ENCODE results near the gene SMPD3. TPM values are rescaled to one million over a fixed set of nuclear protein-coding genes. Genes with fewer than 3 reads are reported as not detected.

Gene SMPD3
- total RNA-seq, 2 experiments from 2014 or later: 4.1 to 4.6 TPM

DNA sequence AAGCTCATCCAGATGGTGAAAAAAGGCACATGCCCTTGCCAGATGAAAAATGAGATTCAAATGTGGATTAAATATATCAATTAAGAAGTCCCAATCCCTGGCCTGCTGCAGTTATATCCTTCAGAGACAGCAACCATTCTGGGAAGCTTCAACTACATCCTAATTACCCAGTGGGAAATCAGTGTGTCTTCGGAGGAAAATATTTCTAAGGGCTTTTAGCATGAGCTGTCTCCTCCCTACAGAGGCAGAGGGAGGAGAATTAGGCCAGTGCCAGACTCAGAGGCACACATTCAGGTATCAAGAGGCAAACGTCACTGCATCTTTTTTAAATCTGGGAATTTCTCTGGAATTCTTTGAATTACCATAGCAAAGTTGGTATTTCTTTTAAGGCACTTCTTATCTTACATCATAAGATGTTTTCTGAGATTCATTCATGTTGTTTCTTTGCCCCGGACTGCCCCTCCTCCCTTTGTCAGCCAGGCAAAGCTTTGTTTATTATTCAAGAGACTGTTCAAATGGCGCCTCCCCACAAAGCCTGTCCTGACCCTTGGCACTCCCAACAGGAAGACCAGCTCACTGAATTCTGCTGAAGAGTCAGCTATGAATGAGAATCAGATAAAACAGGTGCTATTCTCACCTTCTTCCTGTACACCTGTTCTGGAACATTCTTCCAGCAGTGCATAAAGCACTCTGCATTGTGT is 38.3 kb upstream of the SMPD3 start:
- H3K27ac Mint-ChIP-seq: no peak overlapping the region
- peaks cover 6% of the 10 kb centered on the region for H3K27me3 Mint-ChIP-seq
- no peak for DNase-seq
- POLR2A ChIA-PET: no interaction called here
- CTCF ChIA-PET: interaction anchor here (0.8 to 2.3 kb wide), 3 partner anchors 19 to 34 kb away, joined by 3 to 6 read pairs (median 5); no protein-coding TSS in a partner anchor
- H3K4me3 Mint-ChIP-seq: no peak overlapping the region
- no peaks in the 10 kb centered on the region for H3K9me3 Mint-ChIP-seq
- H3K4me1 Mint-ChIP-seq: no peaks in the 10 kb centered on the region
- H3K36me3 Mint-ChIP-seq (ENCODE audit: low read depth): no peaks in the 10 kb centered on the region

DNA sequence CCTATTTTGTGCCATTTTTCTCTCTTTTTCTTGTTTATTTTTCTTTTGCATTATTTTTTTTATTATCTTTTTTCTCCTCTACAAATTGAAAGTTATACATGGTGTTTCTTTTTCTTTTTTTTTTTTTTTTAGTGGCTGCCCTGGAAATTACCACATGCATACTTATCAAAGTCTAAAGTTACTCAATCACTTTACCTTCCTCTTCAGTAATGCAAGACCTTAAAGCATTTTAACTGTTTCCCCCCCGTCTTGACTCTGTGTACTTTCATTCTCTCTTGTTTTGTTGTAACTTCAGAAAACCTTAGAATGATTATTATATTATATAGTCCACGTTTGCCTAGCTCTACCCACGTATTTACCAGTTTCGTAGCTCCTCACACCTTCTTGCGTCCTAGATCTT is 33.3 kb upstream of the SMPD3 start:
- peaks cover 6% of the 10 kb centered on the region for H3K9me3 Mint-ChIP-seq
- no peak for DNase-seq
- H3K4me3 Mint-ChIP-seq: no peak overlapping the region
- ChIA-PET POLR2A (no interaction called here), CTCF (interaction anchor here (0.6 to 3.6 kb wide), 4 partner anchors 11 to 1689 kb away, joined by 3 to 21 read pairs (median 4); no protein-coding TSS in a partner anchor)
- H3K4me1 Mint-ChIP-seq: peaks cover 4% of the 10 kb centered on the region
- H3K27me3 Mint-ChIP-seq: peaks cover 3% of the 10 kb centered on the region
- H3K27ac Mint-ChIP-seq: no peak overlapping the region
- peaks cover 2% of the 10 kb centered on the region for H3K36me3 Mint-ChIP-seq (ENCODE audit: low read depth)

DNA sequence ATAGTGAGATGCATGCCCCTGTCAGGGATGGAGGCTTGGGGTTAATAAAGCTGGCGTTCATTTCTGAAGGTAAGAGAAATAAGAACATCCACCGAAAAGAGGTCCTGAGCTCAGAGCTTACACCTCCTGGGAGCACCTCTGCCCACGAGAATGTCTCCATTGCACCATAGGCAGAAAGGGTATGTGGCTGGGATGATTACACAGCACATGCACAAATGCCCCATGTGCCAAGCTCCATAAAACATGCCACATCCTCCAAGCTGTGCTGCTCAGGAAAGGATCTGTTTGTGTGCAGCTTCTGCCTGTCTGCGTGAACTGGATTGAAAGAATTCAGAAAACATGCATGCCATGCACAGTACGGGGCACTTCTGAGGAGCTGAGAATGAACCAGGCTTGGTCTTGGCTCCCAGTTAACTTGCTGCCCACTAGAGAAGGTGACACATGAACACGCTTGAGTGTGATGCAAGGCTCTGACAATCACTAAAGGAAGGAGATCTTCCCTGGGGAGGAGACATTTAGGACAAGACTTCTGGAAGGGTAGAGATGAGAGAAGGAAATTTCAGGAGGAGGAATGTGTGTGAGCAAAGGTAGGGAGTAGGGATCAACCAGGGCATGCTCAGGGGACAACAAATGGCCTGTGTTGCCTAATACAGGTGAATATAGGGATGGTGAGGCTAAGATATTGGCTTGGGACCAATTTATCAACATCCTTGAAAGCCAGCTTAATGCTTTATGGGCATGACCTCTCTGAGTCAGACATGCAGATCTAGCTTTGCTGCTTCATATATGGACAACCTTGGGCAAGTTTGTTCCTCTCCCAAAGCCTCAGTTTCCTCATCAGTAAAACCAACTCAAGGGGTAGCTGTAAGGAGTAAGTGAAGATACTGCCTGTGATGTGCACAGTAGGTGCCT is 32.0 kb upstream of the SMPD3 start:
- peaks cover 4% of the 10 kb centered on the region for H3K4me1 Mint-ChIP-seq
- H3K27ac Mint-ChIP-seq: no peak overlapping the region
- ChIA-PET CTCF (interaction anchor here (0.8 to 3.6 kb wide), 6 partner anchors 10 to 63 kb away, joined by 3 to 21 read pairs (median 4); no protein-coding TSS in a partner anchor), POLR2A (no interaction called here)
- peaks cover 6% of the 10 kb centered on the region for H3K9me3 Mint-ChIP-seq
- H3K4me3 Mint-ChIP-seq: no peak overlapping the region
- peaks cover 5% of the 10 kb centered on the region for H3K27me3 Mint-ChIP-seq
- no peak for DNase-seq
- peaks cover 2% of the 10 kb centered on the region for H3K36me3 Mint-ChIP-seq (ENCODE audit: low read depth)

DNA sequence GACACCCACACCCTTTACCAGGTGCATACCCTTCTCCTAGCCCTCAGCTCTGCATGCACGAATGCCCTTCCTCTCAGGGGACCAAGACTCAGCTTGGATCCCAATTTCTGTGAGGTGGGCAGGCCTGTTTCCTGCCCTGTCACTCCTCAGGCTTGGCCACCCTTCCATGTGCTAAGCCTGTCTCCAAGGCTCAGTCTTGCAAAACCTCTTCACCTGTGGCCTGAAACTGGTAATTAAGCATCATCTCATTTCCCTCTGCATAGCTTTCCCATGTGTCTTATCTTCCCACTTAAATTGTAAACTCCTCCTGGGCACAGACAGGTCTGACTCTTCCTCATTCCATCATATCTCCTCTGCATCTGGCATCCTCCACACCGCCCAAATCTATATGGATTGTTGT is 31.0 kb upstream of the SMPD3 start:
- Mint-ChIP-seq H3K27me3 (peaks cover 5% of the 10 kb centered on the region), H3K36me3 (ENCODE audit: low read depth) (peaks cover 2% of the 10 kb centered on the region), H3K9me3 (peaks cover 6% of the 10 kb centered on the region), H3K4me3 (no peak overlapping the region), H3K4me1 (peaks cover 4% of the 10 kb centered on the region), H3K27ac (no peak overlapping the region)
- CTCF ChIA-PET: interaction anchor here (1.8 kb wide), 1 partner anchor 41 kb away, joined by 6 read pairs; no protein-coding TSS in a partner anchor
- no peak for DNase-seq
- POLR2A ChIA-PET: no interaction called here

DNA sequence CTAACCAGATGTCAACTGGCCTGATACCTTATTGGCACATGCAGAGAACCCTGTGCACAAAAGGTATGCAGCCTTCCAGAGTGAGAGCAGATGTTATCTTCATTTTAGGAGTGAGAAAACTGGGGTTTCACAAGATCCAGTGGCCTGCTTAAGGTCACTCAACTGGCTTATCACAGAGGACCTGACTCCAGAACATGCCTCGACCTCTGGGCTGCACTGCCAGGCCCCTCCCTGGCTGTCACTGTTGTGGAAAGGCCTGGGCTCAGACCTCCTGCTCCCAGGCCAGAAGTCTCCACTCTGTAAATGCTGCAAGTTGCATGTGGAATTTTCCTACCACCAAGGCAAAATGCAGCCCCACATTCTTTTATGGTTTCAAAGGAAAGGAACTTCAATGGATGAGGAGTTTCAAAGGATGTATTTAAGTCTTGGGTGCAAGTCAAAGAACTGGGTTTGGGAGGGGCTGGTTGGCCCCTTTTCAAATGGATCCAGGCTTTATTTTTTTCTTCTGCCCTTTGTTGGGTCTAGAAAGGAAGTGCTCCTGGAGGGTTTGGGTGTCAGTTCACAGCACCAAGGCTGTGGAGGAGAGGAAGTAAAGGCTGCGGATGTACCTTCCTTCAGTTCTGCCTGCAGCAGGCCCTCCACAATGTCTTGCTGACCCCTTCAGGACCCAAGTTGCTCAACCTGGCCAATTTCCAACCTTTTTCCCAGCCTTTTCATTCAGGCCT is 30.4 kb upstream of the SMPD3 start:
- peaks cover 6% of the 10 kb centered on the region for H3K9me3 Mint-ChIP-seq
- ChIA-PET CTCF (no interaction called here), POLR2A (no interaction called here)
- H3K27me3 Mint-ChIP-seq: peaks cover 5% of the 10 kb centered on the region
- H3K36me3 Mint-ChIP-seq (ENCODE audit: low read depth): peaks cover 2% of the 10 kb centered on the region
- H3K27ac Mint-ChIP-seq: no peak overlapping the region
- H3K4me3 Mint-ChIP-seq: no peak overlapping the region
- no peak for DNase-seq
- H3K4me1 Mint-ChIP-seq: peaks cover 4% of the 10 kb centered on the region

DNA sequence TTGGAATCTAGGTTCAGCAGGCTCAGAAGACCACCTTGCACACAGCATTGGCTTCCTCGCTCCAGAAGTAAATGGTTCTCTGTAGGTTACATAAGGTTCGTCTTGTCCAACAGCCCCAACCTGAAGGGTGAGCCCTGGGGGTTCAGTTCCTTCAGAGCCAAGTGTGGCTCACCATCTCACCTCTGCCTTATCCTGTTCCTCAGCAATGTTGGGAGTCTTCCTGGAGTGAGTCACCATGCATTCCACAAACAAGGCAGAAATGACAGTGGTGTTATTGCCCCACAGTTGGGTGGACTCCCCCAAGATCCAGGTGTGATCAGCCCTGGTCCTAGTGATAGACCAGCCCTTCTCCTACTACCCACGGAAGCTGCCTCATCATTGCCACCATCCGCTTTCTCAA is 26.8 kb upstream of the SMPD3 start:
- H3K27me3 Mint-ChIP-seq: peaks cover 2% of the 10 kb centered on the region
- no peak for DNase-seq
- peaks cover 6% of the 10 kb centered on the region for H3K9me3 Mint-ChIP-seq
- ChIA-PET POLR2A (no interaction called here), CTCF (interaction anchor here (0.6 kb wide), 1 partner anchor 56 kb away, joined by 3 read pairs; no protein-coding TSS in a partner anchor)
- no peak overlapping the region for H3K4me3 Mint-ChIP-seq
- peaks cover 21% of the 10 kb centered on the region for H3K4me1 Mint-ChIP-seq
- H3K36me3 Mint-ChIP-seq (ENCODE audit: low read depth): peaks cover 2% of the 10 kb centered on the region
- H3K27ac Mint-ChIP-seq: no peak overlapping the region

DNA sequence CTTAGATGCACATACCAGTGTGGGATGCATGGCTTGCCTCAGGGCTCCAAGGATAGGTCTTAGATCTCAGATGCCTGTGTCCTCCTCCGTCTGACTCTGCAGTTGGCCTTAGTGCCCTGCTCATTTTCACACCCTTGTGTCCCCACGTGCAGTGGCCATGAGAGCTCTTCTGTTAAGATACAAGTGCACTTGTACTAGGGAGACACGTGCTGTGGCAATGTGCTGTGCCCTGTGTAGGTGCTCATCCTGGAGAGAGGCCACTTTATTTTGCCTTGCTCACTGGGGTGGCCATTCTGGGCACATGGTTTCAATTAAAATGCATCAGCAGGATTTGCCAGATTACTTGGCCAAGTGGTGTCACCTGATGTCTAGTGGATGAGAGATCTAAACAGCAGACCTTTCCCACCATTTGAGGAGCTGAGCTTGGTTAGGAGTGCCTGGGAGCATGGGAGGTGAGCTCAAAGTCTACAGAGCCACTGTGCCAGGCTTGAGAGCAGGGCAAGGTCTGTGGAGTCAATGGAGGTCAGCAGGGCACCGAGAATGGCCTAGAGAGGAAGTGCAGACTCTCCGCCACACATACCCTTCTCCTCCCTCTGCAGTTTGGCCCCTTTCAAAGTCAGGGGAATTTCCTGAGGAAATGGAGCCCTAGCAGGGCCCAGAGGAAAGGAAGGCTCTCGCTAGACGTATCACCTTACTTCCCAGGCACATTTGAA is 25.2 kb upstream of the SMPD3 start:
- Mint-ChIP-seq H3K27me3 (peaks cover 2% of the 10 kb centered on the region), H3K36me3 (ENCODE audit: low read depth) (peaks cover 3% of the 10 kb centered on the region), H3K4me1 (peaks cover 31% of the 10 kb centered on the region), H3K9me3 (peaks cover 6% of the 10 kb centered on the region), H3K27ac (no peak overlapping the region), H3K4me3 (no peak overlapping the region)
- ChIA-PET CTCF (no interaction called here), POLR2A (no interaction called here)
- no peak for DNase-seq

DNA sequence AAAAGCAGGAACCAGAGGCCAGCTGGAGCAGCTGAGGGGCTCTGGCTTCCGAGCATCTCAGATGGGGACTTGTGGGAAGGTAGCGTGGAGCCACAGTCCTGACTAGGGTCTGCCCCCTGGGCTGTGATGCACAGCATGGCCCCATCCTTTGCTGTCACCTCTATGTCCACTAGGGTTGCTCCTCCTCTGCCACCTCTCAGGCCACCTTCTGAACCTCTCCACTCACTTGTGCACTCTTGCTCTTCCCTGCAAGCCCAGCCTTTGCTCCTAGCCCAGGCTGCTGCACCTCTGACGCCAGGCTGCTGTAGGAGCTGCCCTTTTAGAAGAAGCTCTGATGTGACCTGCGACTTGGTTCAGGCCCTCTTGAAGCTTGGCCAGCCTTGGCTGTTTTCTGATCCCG is 24.3 kb upstream of the SMPD3 start:
- Mint-ChIP-seq H3K4me1 (peaks cover 40% of the 10 kb centered on the region), H3K27ac (peak overlapping the region; percentile 63), H3K27me3 (peaks cover 2% of the 10 kb centered on the region), H3K4me3 (no peak overlapping the region), H3K9me3 (peaks cover 2% of the 10 kb centered on the region), H3K36me3 (ENCODE audit: low read depth) (peaks cover 3% of the 10 kb centered on the region)
- ChIA-PET POLR2A (no interaction called here), CTCF (interaction anchor here (3.6 to 4.9 kb wide), 2 partner anchors 9 to 37 kb away, joined by 10 to 21 read pairs; no protein-coding TSS in a partner anchor)
- no peak for DNase-seq

DNA sequence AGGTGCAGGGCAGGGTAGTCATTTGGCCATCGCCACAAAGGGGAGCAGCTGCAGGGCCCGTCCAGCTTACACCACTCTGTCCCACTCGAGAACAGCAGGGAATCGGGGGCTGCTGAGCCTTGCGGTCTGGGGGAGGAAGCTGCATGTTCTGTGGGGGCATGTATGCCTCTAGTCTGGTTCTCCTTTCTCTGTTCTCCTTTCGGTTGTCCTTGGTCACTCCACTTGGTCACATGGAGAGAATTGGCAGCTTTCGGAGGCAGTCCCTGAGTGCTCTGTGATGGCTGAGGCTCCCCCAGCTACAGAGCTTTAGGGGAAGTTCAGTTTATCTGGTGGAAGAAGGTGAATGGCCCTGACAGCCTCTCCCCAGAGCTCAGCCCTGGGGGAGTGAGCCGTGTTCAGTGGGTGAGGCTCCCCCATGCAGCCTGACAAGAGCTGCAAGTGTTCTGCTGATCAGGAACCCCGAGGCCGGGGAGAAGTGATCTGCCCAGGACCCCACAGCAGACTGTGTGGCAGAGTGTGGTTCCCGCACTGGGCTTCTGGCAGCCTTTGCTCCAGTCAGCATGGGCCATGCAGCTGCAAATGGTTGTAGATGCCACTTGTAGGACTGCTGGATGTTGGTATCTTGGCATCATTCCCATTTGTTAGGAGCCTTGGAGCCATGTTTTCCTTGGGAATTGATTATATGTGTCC is 22.3 kb upstream of the SMPD3 start:
- Mint-ChIP-seq H3K4me1 (peaks cover 48% of the 10 kb centered on the region), H3K27ac (peak overlapping the region; percentile 90), H3K4me3 (peak overlapping the region; percentile 60), H3K9me3 (no peaks in the 10 kb centered on the region), H3K27me3 (peaks cover 8% of the 10 kb centered on the region), H3K36me3 (ENCODE audit: low read depth) (peaks cover 3% of the 10 kb centered on the region)
- no peak for DNase-seq
- ChIA-PET POLR2A (no interaction called here), CTCF (interaction anchor here (1.2 to 4.9 kb wide), 4 partner anchors 11 to 47 kb away, joined by 3 to 21 read pairs (median 6); no protein-coding TSS in a partner anchor)

DNA sequence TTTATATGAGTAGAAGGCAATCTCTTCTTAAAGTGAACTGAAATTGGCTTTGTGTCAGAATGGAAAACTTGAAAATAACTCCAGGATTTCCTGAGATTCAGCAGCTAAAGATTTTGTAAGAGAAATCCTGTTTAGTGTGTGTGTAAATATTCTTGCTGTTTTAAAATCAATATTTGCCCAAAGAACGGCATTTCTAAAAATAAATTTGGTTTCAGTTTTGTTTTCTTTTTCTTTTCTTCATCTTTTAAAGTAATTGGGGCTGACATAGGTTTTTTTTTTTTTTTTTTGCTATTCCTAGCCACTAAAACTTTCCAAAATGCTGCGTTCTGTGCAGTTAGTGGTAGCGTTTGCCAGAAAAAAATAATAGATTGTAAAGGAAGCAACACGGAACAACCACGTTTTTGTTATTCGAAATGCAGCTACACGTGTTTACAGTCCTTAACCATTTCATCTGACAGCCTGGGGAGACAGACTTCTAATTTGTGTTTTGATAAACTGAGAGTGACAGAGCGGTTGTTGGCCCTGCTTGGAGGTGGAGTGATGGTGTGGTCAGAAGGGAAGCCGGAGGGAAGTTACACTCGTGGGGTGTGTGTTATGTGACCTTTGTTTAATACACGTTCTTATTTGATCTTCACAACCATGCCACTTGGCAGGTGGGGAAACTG is 21.6 kb upstream of the SMPD3 start:
- peak overlapping the region; percentile 90 for H3K27ac Mint-ChIP-seq
- ChIA-PET CTCF (interaction anchor here (0.6 to 4.9 kb wide), 8 partner anchors 11 to 345 kb away, joined by 3 to 21 read pairs (median 3); no protein-coding TSS in a partner anchor), POLR2A (no interaction called here)
- H3K4me1 Mint-ChIP-seq: peaks cover 48% of the 10 kb centered on the region
- DNase-seq: peak; percentile 22
- peak overlapping the region; percentile 60 for H3K4me3 Mint-ChIP-seq
- peaks cover 3% of the 10 kb centered on the region for H3K36me3 Mint-ChIP-seq (ENCODE audit: low read depth)
- peaks cover 8% of the 10 kb centered on the region for H3K27me3 Mint-ChIP-seq
- no peaks in the 10 kb centered on the region for H3K9me3 Mint-ChIP-seq

DNA sequence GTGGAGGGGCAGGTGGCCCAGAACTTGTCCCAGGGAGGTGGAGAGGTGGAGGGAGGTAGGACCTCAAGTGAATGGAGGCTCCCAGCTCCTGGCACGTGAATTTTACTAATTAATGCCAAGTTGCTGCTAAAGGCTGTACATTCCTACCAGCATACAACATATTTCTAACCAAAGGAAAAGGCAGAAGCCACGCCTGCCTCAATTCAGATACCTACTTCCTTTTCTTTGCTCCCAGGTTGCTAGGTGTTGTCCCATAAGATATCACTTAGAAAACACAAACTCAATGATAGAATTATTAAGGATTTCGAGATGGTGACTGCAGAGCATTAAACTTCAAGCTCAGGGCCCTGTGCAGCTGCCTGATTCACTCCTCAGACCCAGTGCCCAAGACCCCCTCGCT is 20.5 kb upstream of the SMPD3 start:
- ChIA-PET POLR2A (no interaction called here), CTCF (interaction anchor here (1.4 to 4.9 kb wide), 3 partner anchors 12 to 72 kb away, joined by 4 to 21 read pairs (median 5); no protein-coding TSS in a partner anchor)
- H3K4me1 Mint-ChIP-seq: peaks cover 48% of the 10 kb centered on the region
- no peak overlapping the region for H3K4me3 Mint-ChIP-seq
- H3K27ac Mint-ChIP-seq: peak overlapping the region; percentile 63
- peaks cover 13% of the 10 kb centered on the region for H3K27me3 Mint-ChIP-seq
- no peak for DNase-seq
- no peaks in the 10 kb centered on the region for H3K9me3 Mint-ChIP-seq
- peaks cover 3% of the 10 kb centered on the region for H3K36me3 Mint-ChIP-seq (ENCODE audit: low read depth)
